T-helper 9 cell (primary cell): ENCODE data around the gene KSR2.

Experiments used
- DNase-seq: peaks from one replicate; pipeline ENCODE4 v3.0.0-alpha.2; 2020

KSR2 gene

DNA sequence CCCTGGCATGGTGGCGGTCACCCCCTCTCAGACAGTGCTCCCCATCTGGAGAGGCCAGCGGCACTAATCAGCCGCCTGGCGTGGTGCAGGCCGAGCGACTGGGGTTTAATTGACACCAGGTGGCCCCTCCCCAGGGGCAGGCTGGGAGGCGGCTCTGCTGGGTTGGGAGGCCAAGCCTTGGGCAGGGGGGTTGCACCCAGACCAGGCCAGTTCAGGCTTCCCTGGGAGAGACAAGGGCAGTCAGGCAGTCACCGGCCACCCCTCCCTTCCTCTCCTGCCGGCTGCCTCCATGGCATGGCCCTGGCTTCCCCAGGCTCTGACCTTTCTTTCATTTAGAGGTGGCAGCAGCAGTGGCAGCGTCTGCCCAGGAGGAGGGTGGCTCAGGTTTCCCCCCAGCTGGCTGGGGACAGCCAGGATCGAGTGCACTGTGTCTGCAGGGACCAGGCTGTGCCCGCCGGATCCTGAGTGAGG is 529.2 kb downstream of the KSR2 start:
- DNase-seq: no peak

DNA sequence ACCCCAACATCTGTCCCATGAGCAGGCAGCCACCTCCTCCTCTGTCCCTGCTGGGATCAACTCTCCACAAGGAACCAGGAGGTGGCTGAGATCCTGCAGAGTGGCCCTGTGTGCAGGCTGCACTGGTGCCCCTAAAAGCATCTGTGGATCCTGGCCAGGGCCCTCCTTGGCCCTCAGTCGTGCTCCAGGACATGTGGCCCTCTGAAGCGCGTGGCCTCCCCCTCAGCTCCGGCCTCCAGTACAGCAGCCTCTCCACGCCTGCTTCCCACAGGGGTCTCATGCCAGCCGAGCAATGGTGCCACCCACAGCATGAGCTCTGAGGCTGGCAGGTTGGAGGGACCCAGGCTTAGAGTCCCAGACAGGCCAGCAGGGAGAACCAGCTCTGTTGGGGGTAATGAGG is 530.0 kb downstream of the KSR2 start:
- no peak for DNase-seq

DNA sequence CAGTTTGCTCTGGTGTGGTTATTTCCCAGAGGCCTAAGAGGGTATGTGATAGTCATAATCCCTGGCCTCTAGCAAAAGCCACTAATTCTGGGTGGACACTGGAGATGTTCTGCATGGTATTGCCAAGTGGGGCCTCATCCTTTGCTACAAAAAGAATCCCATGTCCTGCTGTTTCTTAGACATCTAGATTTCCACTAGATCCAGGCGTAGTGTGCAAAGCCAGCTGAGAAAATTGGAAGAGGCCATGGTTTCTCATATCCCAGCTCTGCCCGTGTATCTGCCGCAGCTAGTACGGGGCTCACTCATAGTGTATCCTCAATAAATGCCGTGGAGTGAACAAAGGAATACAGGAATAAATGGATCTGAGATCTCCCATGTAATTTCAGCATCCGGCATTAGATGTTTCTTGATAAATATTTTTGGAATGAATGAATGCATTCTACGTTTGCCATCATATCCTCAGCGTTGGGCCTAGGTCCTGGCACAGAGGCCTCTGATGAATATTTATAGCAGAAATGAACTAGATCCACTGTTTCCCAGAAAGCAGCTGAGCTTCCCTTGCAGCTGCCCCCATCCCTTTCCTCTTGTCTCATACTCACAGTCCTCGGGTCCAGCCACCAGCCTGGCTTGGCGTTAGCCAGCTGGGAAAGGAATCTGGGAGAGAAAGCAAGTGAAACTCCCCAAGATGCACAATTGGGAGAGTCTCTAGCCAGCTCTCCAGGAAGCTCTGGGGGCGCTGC is 531.1 kb downstream of the KSR2 start:
- DNase-seq: no peak

DNA sequence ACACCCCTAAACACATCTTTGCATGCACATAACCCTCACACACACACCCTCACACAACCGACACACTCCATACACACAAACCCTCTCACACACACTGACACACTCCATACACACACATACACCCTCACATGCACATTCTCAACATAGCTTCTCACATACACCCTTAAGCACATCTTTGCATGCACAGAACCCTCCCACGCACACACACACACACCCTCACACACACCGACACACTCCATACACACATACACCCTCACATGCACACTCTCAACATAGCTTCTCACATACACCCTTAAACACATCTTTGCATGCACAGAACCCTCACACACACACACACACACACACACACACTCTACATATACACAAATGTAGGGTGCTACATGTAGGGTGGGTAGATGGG is 534.9 kb downstream of the KSR2 start:
- no peak for DNase-seq

DNA sequence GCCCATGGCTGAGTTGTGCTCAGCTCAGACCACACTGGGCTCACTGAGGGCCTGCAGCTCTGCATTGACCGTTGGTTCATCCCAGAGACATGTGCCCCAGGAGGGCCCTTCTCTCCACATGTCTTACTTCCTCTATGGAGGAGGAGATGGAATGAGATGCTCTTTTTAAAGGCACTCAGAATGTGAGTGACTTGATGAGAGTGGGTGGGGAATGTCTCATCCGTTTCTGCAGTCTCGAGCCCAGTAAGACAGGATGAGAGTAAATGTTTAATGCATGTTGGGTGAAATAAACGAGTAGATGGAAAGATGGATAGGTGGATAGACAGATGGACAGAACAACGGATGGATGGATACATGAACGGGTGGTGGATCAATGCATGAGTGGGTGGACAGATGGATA is 538.5 kb downstream of the KSR2 start:
- DNase-seq: no peak

DNA sequence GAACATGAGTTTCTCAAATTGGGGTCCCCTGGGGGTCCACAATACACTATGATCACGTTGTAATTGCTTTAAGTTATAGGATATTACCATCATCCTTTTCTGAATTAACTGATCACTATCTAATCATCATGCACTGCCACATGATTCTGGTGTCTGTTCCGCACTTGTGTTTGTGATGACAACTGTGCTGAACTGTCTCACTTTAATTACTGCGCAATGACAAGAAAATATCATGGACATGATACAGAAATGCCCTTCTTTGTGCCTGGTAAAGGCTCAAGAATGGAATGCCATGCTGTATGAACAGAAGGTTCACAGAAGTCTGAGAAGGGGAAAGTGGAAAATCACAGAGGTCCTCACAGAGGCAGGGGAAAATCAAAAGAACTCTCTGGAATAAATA is 541.6 kb downstream of the KSR2 start:
- no peak for DNase-seq

DNA sequence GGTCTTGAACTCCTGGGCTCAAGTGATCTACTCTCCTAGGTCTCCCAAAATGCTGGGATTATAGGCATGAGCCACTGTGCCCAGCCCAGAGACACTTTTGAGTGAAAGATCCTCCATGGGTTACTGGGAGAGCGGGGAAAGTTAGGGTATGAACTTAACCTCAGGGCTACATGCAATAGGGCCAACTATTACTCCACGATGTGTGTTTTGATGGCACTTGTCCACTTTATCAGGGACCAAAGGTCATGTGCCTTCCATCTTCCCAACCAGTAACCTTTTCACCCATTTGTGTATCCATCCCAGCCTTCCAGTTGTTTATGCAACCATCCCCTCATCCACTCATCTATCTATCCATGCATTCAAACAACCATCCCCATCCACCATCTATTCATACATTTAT is 546.8 kb downstream of the KSR2 start:
- no peak for DNase-seq

DNA sequence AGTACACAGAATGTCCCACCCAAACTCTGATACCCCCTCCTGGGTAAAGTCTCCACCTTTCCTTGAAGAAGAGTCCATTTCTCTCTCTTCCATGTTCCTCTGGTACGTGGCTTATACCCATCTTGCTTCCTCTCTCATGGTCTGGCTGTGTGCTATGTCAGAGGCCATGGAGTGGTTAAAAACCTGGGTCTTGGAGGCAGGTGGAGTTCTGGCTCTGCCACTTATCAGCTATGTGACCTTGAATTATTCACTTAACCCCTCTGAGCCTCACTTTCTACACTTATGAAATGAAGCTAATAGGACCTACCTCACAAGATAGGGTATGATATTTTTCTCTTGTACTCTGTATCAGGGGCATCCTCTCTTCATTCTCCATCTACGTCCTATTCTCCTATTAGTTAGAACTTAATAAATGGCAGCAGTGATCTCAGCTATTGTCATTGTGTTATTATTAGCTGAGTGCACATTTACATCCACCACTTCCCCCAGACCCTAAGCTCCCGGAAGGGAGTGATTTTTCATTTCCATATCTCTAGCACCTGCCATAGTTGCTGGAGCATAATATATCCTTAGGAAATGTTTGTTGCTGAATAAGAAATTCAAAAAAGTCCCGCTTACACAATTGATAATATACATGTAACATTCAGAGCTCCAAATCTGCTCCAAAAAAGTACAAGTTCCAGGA is 547.6 kb downstream of the KSR2 start:
- no peak for DNase-seq

DNA sequence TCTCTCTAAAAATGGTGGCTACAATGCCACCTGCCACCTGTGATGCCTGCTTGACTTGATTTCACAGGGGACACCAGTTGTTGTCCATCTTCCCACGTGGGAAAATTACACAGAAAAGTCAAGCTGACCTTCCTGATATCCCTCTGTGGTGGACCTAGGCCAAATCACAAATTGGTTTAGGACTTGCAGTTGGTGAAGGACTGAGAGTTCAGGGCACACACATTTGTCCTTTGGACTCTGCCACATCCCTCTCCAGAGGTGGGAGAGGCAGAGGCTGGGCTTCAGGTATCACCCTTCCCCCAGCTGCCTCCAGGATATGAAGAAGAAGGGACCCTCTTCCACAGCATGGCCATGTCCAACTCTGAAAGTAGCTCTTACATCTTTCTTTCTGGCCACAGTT is 551.8 kb downstream of the KSR2 start:
- no peak for DNase-seq

DNA sequence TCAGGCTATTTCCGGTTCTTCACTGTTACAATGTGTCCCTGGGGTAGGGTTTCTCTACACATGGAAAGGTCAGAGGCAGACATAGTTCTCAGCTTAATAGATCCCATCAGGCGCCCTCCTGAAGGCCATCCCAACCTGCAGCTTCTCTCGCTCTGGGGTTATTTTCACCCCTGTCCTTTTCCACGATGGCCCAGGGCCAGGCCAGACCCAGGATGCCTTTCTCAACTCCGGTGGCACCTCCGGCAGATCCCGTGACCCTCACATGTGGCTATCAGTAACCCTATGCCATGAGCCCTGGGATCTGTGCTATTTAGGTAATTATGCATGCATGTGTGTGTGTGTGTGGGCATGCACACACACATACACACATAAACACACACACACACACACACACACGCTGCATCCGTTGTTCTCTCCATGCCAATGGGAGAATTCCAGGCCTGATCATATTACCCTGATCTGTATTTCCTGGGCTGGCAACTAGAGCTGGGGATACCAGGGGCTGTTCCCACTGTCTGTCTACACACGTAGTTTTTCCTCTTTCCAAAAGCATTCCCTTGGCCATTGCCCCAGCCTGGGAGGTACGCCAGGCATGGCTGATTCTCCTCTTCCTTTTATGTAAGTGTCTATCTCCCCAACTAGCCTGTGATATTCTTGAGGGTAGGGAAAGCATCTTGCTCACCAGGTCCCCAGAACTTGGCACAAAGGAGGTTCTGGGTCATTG is 556.2 kb downstream of the KSR2 start:
- no peak for DNase-seq

DNA sequence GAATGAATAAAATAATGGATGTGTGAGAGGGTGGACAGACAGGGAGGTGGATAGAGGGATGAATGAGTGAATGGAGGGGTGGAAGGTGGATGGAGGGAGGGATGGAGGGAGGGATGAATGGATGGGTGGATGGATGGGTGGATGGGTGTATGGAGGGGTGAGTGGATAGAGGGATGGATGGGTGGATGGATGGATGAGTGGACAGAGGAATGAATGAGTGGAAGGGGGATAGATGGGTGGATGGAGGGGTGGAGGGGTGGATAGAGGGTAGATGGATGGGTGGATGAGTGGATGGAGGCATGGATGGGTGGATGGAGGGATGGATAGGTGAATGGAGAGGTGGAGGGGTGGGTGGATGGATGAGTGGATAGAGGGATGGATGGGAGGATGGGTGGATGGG is 559.5 kb downstream of the KSR2 start:
- no peak for DNase-seq

DNA sequence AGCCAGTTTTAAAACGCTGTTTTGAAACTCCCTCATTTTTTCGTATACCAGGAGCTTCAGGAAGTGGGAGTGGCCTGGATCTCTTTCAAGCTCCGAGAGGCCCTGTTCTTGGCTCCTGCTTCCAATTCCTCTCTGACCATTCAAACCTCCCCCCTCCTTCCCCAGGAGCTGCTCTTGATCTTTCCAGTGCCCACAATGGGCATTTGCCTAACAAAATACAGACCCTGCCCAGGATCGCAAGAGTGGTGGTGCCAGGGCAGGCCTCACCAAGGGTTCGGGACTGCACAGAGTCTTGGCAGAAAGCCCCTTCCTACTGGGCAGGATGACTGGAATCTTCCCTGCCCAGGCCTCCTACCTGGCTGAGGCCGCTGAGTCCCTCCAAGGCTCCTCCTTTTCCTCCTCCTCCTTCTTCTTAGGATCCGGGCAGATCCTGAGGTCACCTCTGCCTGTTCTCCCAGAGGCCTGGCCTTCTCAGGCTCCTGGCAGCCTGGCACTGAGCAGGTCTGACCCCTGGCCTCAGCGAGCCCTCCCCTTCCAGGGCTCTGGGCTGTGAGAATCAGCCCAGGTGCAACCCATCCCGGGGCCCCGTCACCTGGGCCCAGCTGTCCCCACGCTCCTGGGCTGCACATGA is 560.5 kb downstream of the KSR2 start:
- DNase-seq: no peak

DNA sequence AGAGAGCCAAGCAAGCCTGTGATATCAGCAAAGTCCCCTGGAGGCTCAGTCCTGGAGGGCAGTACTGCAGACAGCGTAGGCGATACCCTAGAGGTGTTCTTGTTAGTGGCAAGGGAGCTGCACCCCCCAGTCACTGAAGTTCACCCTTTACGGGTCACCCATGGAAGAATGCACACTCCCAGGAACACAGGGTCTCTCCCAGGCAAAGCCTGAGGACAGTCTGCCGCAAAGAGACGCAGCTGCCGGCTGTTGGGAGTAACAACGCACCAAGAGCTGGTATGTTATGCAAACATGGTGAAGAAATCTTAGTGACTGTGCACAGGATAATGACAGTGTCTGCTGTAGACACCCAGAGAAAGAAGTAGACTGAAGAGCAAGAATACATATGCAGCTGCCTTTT is 563.9 kb downstream of the KSR2 start:
- no peak for DNase-seq

DNA sequence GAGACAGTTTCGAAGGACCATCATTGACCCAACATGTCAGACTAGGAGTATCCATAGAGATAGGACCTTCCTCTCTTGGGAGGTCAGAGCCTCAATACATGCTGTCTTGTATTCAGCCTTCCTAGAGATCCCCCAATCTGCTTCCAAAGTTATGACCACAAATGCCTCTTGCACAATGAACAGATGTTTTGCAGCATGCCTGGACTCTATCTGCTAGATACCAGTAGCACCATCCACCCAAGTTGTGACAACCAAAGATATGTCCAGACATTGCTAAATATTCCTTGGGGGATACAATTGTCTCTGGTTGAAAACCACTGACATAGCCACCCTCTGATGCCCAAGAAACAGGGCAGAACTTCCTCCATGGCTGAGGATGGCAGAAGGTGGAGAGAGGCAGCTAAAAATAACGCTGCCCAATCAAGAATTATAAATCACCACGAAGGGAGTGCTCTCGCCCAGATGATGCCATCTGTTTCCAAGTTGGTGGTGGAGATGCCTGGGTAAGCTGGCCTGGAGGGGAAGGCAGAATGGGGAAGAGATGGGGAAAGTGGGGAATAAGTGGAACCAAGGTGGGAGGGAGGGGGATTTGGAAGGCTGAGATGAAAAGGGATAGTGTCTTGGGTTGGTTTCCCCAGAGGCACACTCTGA is 564.5 kb downstream of the KSR2 start:
- no peak for DNase-seq

DNA sequence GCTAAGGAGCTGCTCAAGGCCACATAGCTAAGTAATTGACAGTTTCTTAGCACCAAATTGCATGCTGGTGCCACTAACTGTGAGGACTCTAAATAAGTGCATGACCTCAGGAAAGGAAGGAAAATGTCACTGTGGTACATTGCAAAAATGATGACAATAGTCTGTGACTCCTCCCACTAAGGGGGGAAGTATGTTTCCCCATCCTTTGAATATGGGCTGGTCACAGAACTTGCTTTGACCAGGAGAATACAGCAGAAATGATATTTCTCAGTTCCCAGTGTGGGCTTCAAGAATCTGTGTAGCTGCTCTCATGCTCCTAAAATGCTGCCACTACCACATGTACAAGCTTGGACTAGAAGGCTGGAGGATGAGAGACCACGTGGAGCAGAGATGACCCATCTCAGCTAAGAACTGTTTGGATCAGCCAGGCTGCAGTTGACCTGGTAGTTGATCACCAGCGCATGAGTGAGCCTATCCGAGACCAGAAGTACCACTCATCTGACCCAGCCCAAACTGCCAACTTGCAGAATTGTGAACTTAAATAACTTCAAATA is 565.1 kb downstream of the KSR2 start:
- no peak for DNase-seq
